GM13977 (cell line): ENCODE measurements around the gene SGCA.

Experiments used
- DNase-seq: peaks from one replicate; pipeline ENCODE4 v3.0.0; 2012; ENCODE audit warnings: low spot score
- in situ Hi-C: fragments of 300-500 bp; cut with MboI; formaldehyde crosslinking; loops from one replicate; pipeline ENCODE4 v1.12.0; 2022; ENCODE audit warnings: low sequenced_read_pairs, low pct_unique_long_range_greater_than_20kb, mixed read lengths, inconsistent platforms; ENCODE audit not compliant: unreplicated experiment
- TF ChIP-seq, protein P1 (sequence below): IDR thresholded peaks from 2 replicates; pipeline ENCODE4 v1.5.1; 2012; ENCODE audit warnings: mild to moderate bottlenecking, control low read depth; ENCODE audit not compliant: insufficient read depth; ENCODE audit errors: extremely low read depth, missing control alignments

Gene SGCA

GRCh38 chr17:50194934-50195865, 29.4 kb downstream of the SGCA start:
- in situ Hi-C loops, result no loop called here
- TF ChIP-seq, protein P1, sequence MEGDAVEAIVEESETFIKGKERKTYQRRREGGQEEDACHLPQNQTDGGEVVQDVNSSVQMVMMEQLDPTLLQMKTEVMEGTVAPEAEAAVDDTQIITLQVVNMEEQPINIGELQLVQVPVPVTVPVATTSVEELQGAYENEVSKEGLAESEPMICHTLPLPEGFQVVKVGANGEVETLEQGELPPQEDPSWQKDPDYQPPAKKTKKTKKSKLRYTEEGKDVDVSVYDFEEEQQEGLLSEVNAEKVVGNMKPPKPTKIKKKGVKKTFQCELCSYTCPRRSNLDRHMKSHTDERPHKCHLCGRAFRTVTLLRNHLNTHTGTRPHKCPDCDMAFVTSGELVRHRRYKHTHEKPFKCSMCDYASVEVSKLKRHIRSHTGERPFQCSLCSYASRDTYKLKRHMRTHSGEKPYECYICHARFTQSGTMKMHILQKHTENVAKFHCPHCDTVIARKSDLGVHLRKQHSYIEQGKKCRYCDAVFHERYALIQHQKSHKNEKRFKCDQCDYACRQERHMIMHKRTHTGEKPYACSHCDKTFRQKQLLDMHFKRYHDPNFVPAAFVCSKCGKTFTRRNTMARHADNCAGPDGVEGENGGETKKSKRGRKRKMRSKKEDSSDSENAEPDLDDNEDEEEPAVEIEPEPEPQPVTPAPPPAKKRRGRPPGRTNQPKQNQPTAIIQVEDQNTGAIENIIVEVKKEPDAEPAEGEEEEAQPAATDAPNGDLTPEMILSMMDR, result no peak
- DNase-seq, result no peak

GRCh38 chr17:50196036-50196435, 30.2 kb downstream of the SGCA start:
- in situ Hi-C loops, result no loop called here
- TF ChIP-seq, protein P1, result no peak
- no peak for DNase-seq

DNA sequence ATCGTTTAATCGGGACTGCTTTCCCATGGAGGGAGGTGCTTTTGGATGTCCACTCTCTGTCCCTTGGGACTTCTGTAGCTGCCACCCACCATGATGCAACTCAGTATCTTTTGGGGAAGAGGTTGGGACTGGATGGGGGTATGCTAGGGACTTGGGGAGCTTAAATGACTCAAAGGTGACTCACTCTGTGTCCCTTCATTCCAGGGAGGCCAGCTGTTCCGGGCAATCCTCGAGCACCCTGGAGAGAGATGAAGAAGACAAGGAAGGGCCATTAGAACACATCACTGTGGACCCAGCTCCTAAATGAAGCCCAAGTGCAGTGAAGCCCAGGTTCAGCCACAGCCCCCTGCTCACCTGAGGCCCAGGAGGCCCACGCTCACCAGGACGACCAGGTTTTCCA, 31.0 kb downstream of the SGCA start:
- in situ Hi-C loops, result no loop called here

DNA sequence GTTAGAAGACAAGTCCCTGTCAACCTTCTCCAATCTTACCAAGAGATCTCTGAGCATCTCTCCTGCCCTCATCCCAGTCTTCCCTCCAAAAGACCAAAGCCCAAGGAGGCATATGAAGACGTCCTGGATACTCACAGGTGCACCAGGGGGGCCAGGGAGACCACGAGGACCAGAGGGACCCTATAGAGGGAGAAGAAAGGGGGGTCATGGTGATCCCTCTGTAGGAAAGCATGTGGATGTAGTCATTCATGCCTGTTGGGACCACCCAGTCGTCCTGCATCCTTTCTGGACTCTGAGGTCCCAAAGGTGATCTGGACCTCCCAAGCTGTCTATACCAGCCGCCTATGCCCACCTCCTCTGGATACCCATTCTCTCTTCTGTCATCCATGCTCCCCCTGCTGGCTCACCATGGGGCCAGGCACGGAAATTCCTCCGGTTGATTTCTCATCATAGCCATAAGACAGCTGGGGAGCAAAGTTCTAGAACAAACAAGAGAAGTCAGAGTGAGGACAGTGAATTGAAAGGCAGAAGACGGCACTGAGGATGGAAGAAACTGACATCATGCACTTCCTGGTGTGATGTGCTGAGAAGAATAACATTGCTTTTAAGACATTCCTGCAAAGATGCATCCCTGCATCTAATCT, 32.3 kb downstream of the SGCA start:
- in situ Hi-C loops, result no loop called here
- TF ChIP-seq, protein P1, result peak; percentile 83
- DNase-seq, result peak; percentile 79

More for the DNA sequence above, 31.0 kb downstream of the SGCA start:
- no peak for DNase-seq
- TF ChIP-seq, protein P1, result no peak

DNA sequence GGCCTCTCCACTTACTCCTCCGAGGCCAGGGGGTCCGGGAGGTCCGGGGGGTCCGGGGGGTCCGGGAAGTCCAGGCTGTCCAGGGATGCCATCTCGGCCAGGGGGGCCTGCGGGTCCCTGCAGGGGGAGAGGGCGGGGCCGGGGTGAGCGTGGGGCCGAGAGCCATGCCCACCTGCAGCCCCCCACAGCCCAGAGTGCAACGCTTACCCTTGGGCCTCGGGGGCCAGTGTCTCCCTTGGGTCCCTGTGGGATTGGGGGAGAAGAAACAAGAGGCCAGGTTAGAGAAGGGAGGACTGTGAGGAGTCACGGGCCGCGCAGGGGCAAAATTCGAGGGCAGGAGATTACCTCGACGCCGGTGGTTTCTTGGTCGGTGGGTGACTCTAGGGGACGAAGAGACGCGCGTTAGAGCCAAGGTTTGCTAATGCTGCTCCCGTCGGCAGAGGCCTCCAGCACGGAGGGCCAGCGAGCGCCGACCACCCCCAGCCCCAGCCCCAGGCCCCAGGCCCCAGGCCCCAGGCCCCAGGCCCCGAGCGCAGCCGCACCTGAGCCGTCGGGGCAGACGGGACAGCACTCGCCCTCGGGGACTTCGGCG, 33.5 kb downstream of the SGCA start:
- DNase-seq, result no peak
- in situ Hi-C loops, result no loop called here
- TF ChIP-seq, protein P1, result no peak

GRCh38 chr17:50199803-50200456, 34.1 kb downstream of the SGCA start:
- peak; percentile 89 for DNase-seq

More at GRCh38 chr17:50199803-50200456, 34.1 kb downstream of the SGCA start:
- TF ChIP-seq, protein P1, result no peak
- in situ Hi-C loops, result no loop called here
